H1 (cell line): Measurements from ENCODE around the gene FAM151A. TPM values are rescaled to one million over a fixed set of nuclear protein-coding genes. Genes with fewer than 3 reads are reported as not detected.
A peak's percentile ranks its signal among the peaks of the same experiment; 100 is the strongest.

ENCODE experiments used
- CTCF ChIA-PET: fragments of 300-600 bp; sonication (Branson Sonifier 250); formaldehyde crosslinking; loops from one replicate; lab custom pipeline; 2021; ENCODE audit not compliant: partially characterized antibody; lab: Charles Lee
- POLR2A ChIA-PET: fragments of 300-600 bp; sonication (Branson Sonifier 250); formaldehyde crosslinking; loops from one replicate; lab custom pipeline; 2021; ENCODE audit warnings: inconsistent platforms; ENCODE audit not compliant: partially characterized antibody; lab: Charles Lee
- DNase-seq, 2 experiments: peaks; one replicate each; pipeline versions ENCODE4 v3.0.0 to v3.0.0-alpha.2; 2010 to 2022; ENCODE audit warnings: low spot score in 2 of 2, low read depth in 1 of 2, mixed read lengths in 1 of 2
- FAIRE-seq: peaks from 2 replicates; lab custom pipeline; 2011; peaks lifted over from hg19 to GRCh38; lab: Jason Lieb, UNC
- H2AFZ ChIP-seq: 2 replicates; pipeline ENCODE4 v1.8.1; 2012; ENCODE audit warnings: low read length, inconsistent platforms
- H2AK5ac ChIP-seq: 2 replicates; pipeline ENCODE4 v1.6.1; 2013; ENCODE audit warnings: low read depth, low read length
- H2BK120ac ChIP-seq: replicated peaks from 2 replicates; pipeline ENCODE3; 2013; ENCODE audit warnings: low read depth, low read length, inconsistent platforms
- H2BK12ac ChIP-seq: 2 replicates; pipeline ENCODE4 v1.6.1; 2013; ENCODE audit warnings: low read depth, low read length
- H2BK15ac ChIP-seq: 2 replicates; pipeline ENCODE4 v1.6.1; 2013; ENCODE audit warnings: low read length
- H2BK20ac ChIP-seq: 2 replicates; pipeline ENCODE4 v1.6.1; 2013; ENCODE audit warnings: low read length
- H2BK5ac ChIP-seq: 2 replicates; pipeline ENCODE4 v1.6.1; 2013; ENCODE audit warnings: low read depth, low read length
- H3K14ac ChIP-seq: 2 replicates; pipeline ENCODE4 v1.6.1; 2013; ENCODE audit warnings: inconsistent platforms; ENCODE audit not compliant: insufficient read length
- H3K18ac ChIP-seq: 2 replicates; pipeline ENCODE4 v1.6.1; 2013; ENCODE audit warnings: low read length; ENCODE audit errors: extremely low read depth
- H3K23ac ChIP-seq: 2 replicates; pipeline ENCODE4 v1.6.1; 2013; ENCODE audit warnings: inconsistent platforms; ENCODE audit not compliant: insufficient read length
- H3K23me2 ChIP-seq: 2 replicates; pipeline ENCODE4 v1.6.1; 2013; ENCODE audit warnings: low read depth, low read length
- H3K27ac ChIP-seq: 2 replicates; pipeline ENCODE4 v1.6.1; 2011; ENCODE audit warnings: low read depth, low read length, inconsistent platforms
- H3K27me3 ChIP-seq, 4 experiments: replicated peaks in 1 of 4; 1 replicate in 1 of 4; 2 replicates in 3 of 4; pipeline versions ENCODE4 v1.6.1 to v1.8.1; 2011 to 2013; ENCODE audit warnings: low read length in 3 of 4, mild to moderate bottlenecking in 3 of 4, inconsistent platforms in 2 of 4, mixed read lengths in 2 of 4, moderate library complexity in 1 of 4; ENCODE audit not compliant: control insufficient read depth in 3 of 4, insufficient read depth in 3 of 4; ENCODE audit errors: extremely low read depth in 1 of 4
- H3K36me3 ChIP-seq, 4 experiments: 2 replicates each; pipeline versions ENCODE4 v1.6.1 to v1.8.1; 2011 to 2013; ENCODE audit warnings: mild to moderate bottlenecking in 4 of 4, low read length in 3 of 4, moderate library complexity in 2 of 4, control low read depth in 1 of 4, inconsistent platforms in 1 of 4; ENCODE audit not compliant: insufficient read depth in 4 of 4, control insufficient read depth in 2 of 4
- H3K4ac ChIP-seq: replicated peaks from 2 replicates; pipeline ENCODE3; 2013; ENCODE audit warnings: low read length, low read depth, mixed read lengths, inconsistent platforms; ENCODE audit not compliant: insufficient read length
- H3K4me1 ChIP-seq, 4 experiments: replicated peaks in 1 of 4; 1 replicate in 1 of 4; 2 replicates in 3 of 4; pipeline versions ENCODE4 v1.6.1 to v1.8.1; 2011 to 2013; ENCODE audit warnings: low read length in 3 of 4, inconsistent platforms in 2 of 4, mixed read lengths in 1 of 4; ENCODE audit not compliant: insufficient read depth in 4 of 4, control insufficient read depth in 3 of 4
- H3K4me2 ChIP-seq, 2 experiments: 2 replicates each; pipeline versions ENCODE4 v1.6.1 to v1.8.1; 2011 to 2013; ENCODE audit warnings: low read depth in 2 of 2, low read length in 2 of 2, control low read depth in 1 of 2, inconsistent platforms in 1 of 2, mild to moderate bottlenecking in 1 of 2; ENCODE audit not compliant: insufficient read depth in 1 of 2
- H3K4me3 ChIP-seq, 4 experiments: fragments of 200-600, 300-600 bp in 1 of 4; sonication (generic), shearing (Covaris generic), sonication (Bioruptor Twin) in 1 of 4; 2 replicates each; pipeline versions ENCODE4 v1.5.1 to v1.8.1; 2011 to 2016; ENCODE audit warnings: low read length in 4 of 4, low read depth in 3 of 4, control low read depth in 2 of 4, inconsistent platforms in 2 of 4, mild to moderate bottlenecking in 2 of 4, mixed read lengths in 1 of 4, moderate library complexity in 1 of 4; ENCODE audit not compliant: insufficient read depth in 2 of 4; ENCODE audit errors: extremely low read depth in 1 of 4
- H3K56ac ChIP-seq: replicated peaks from 2 replicates; pipeline ENCODE3; 2013; ENCODE audit warnings: low read depth, mild to moderate bottlenecking, mixed read lengths, low read length, inconsistent platforms; ENCODE audit not compliant: insufficient read length
- H3K79me1 ChIP-seq: 2 replicates; pipeline ENCODE4 v1.6.1; 2013; ENCODE audit warnings: low read depth, low read length, control low read depth
- H3K79me2 ChIP-seq, 2 experiments: 2 replicates each; pipeline versions ENCODE4 v1.6.1 to v1.8.1; 2012 to 2013; ENCODE audit warnings: low read length in 2 of 2, mild to moderate bottlenecking in 2 of 2, inconsistent platforms in 1 of 2; ENCODE audit not compliant: insufficient read depth in 2 of 2, control insufficient read depth in 1 of 2
- H3K9ac ChIP-seq, 4 experiments: replicated peaks in 1 of 4; 1 replicate in 1 of 4; 2 replicates in 3 of 4; pipeline versions ENCODE4 v1.6.1 to v1.8.1; 2011 to 2013; ENCODE audit warnings: low read depth in 3 of 4, low read length in 3 of 4, control low read depth in 2 of 4, mild to moderate bottlenecking in 2 of 4, moderate library complexity in 2 of 4, inconsistent platforms in 1 of 4; ENCODE audit errors: extremely low read depth in 1 of 4
- H3K9me3 ChIP-seq, 2 experiments: 2 replicates each; pipeline versions ENCODE4 v1.6.1 to v1.8.1; 2012 to 2013; ENCODE audit warnings: mild to moderate bottlenecking in 2 of 2, moderate library complexity in 2 of 2, control low read depth in 1 of 2, inconsistent platforms in 1 of 2, low read depth in 1 of 2, low read length in 1 of 2, mixed read lengths in 1 of 2; ENCODE audit not compliant: insufficient read depth in 2 of 2
- H4K20me1 ChIP-seq, 2 experiments: replicated peaks in 1 of 2; 2 replicates each; pipeline versions ENCODE3 to v1.8.1; 2011 to 2013; ENCODE audit warnings: inconsistent platforms in 2 of 2, low read length in 2 of 2, mild to moderate bottlenecking in 1 of 2; ENCODE audit not compliant: insufficient read depth in 2 of 2, control insufficient read depth in 1 of 2
- H4K5ac ChIP-seq: 2 replicates; pipeline ENCODE4 v1.6.1; 2013; ENCODE audit warnings: low read length, low read depth, mixed read lengths, inconsistent platforms; ENCODE audit not compliant: insufficient read length
- H4K8ac ChIP-seq: 2 replicates; pipeline ENCODE4 v1.8.0; 2013; ENCODE audit warnings: mild to moderate bottlenecking, moderate library complexity, low read length, inconsistent platforms; ENCODE audit not compliant: insufficient read depth; ENCODE audit errors: extremely low read depth
- H4K91ac ChIP-seq: replicated peaks from 2 replicates; pipeline ENCODE3; 2013; ENCODE audit warnings: low read length, mixed read lengths, inconsistent platforms; ENCODE audit not compliant: insufficient read length
- ASH2L ChIP-seq: fragments of 200-600, 300-600 bp; sonication (generic); IDR thresholded peaks from one replicate; pipeline ENCODE4 v1.7.1; 2017; ENCODE audit warnings: low read length
- ATF3 ChIP-seq: IDR thresholded peaks from 2 replicates; pipeline ENCODE4 v1.6.1; 2011; ENCODE audit warnings: low read depth, mild to moderate bottlenecking, low read length; ENCODE audit not compliant: insufficient read depth
- EP300 ChIP-seq, 2 experiments: IDR thresholded peaks; 1 replicate in 1 of 2; 2 replicates in 1 of 2; pipeline ENCODE4 v1.6.1; 2011 to 2012; ENCODE audit warnings: low read depth in 2 of 2, low read length in 2 of 2, mild to moderate bottlenecking in 2 of 2, borderline replicate concordance in 1 of 2, inconsistent platforms in 1 of 2, moderate library complexity in 1 of 2
- GTF2F1 ChIP-seq: IDR thresholded peaks from 2 replicates; pipeline ENCODE4 v1.6.1; 2012; ENCODE audit warnings: low read depth, low read length, improper control_type of control experiment, borderline replicate concordance
- HDAC6 ChIP-seq: IDR thresholded peaks from one replicate; pipeline ENCODE4 v1.7.1; 2012; ENCODE audit warnings: low read depth, mild to moderate bottlenecking, inconsistent platforms, low read length, moderate library complexity
- KDM1A ChIP-seq: fragments of 200-600, 300-600 bp; sonication (generic); IDR thresholded peaks from 2 replicates; pipeline ENCODE4 v1.7.1; 2016; ENCODE audit warnings: mild to moderate bottlenecking, low read length, borderline replicate concordance
- KDM4A ChIP-seq: IDR thresholded peaks from one replicate; pipeline ENCODE4 v1.7.1; 2012; ENCODE audit warnings: low read depth, mild to moderate bottlenecking, moderate library complexity, low read length, inconsistent platforms; ENCODE audit not compliant: severe bottlenecking
- RFX5 ChIP-seq: IDR thresholded peaks from 2 replicates; pipeline ENCODE4 v1.6.1; 2011; ENCODE audit warnings: low read depth, low read length, improper control_type of control experiment, borderline replicate concordance
- SAP30 ChIP-seq: fragments of 300-600 bp; sonication (generic); IDR thresholded peaks from 2 replicates; pipeline ENCODE4 v1.7.1; 2012; ENCODE audit warnings: low read length, moderate library complexity, mild to moderate bottlenecking, inconsistent platforms; ENCODE audit not compliant: insufficient read depth, insufficient replicate concordance
- SIN3A ChIP-seq, 2 experiments: IDR thresholded peaks in 1 of 2; conservative IDR thresholded peaks in 1 of 2; 2 replicates each; pipeline ENCODE4 v1.6.1; 2011 to 2012; ENCODE audit warnings: low read length in 2 of 2, improper control_type of control experiment in 1 of 2, low read depth in 1 of 2, mild to moderate bottlenecking in 1 of 2
- SP2 ChIP-seq: IDR thresholded peaks from 2 replicates; pipeline ENCODE4 v1.6.1; 2012; ENCODE audit warnings: mild to moderate bottlenecking, low read length, inconsistent platforms
- ZNF274 ChIP-seq: IDR thresholded peaks from 2 replicates; pipeline ENCODE4 v1.7.0; 2012; ENCODE audit warnings: low read length, borderline replicate concordance; ENCODE audit errors: extremely low read depth
- WGBS, 2 experiments: shearing (Covaris generic) in 1 of 2; methylation state at CpG; one replicate each; pipeline versions ENCODE4 v1.1.6 to v1.1.7; 2013 to 2015; ENCODE audit warnings: low lambda C conversion rate in 2 of 2, mixed read lengths in 2 of 2, inconsistent platforms in 1 of 2, low coverage in 1 of 2, missing lambda C conversion rate in 1 of 2; ENCODE audit not compliant: insufficient replicate concordance in 2 of 2, insufficient coverage in 1 of 2, insufficient read length in 1 of 2; ENCODE audit errors: extremely low coverage in 1 of 2, missing lambda C conversion rate in 1 of 2; 5-methylcytosine and 5-hydroxymethylcytosine counted together
- polyA plus RNA-seq, 7 experiments: library from polyadenylated mRNA; depleted of rRNA in 3 of 7; stranded (reverse) in 5 of 7; unstranded in 2 of 7; fragments of >200 nt in 5 of 7; fragments of 200-250 nt in 2 of 7; gene quantifications; 1 replicate in 5 of 7; 2 replicates in 1 of 7; 4 replicates in 1 of 7; pipeline versions ENCODE4 v1.2.1 to v1.2.3, GENCODE V29; 2011 to 2013; ENCODE audit warnings: missing spikeins in 2 of 7, mixed read lengths in 2 of 7
- total RNA-seq: library from RNA; stranded (reverse); fragmentation: NEBNext Ultra II Directional; extraction: Animal tissue kit (Norgen Biotek cat#: 25700); gene quantifications from 2 replicates; pipeline ENCODE4 v1.2.1, GENCODE V29; 2021

The FAM151A gene
- total and polyA plus RNA-seq, 2 of the 8 experiments (the other 6 are each of a cell fraction or from before 2014, with no cell fraction given), result not detected

GRCh38 chr1:54596756-54597155 is 26.6 kb downstream of the FAM151A start:
- 100% methylated on average over 3 of the region's 3 CpGs; no CpG with 5 or more reads in 1 of the 2 experiments for WGBS, 2 experiments
- no peak overlapping the region for H2BK120ac ChIP-seq
- CTCF ChIA-PET, result interaction anchor here (1.1 to 1.6 kb wide), 6 partner anchors 15 to 222 kb away, joined by 3 to 6 read pairs (median 3); no protein-coding TSS in a partner anchor
- TF ChIP-seq ASH2L (no peak), SIN3A (conservative IDR thresholded peaks at IDR 0.05 in 1 of 2, IDR thresholded peaks at IDR 0.05 in 1 of 2; ENCODE audit: low read depth in 1 of 2, low read length in 2 of 2) (no peak), ZNF274 (no peak), EP300 (IDR thresholded peaks at IDR 0.05; ENCODE audit: borderline replicate concordance in 1 of 2, low read depth in 2 of 2, low read length in 2 of 2) (no peak), SAP30 (no peak), HDAC6 (no peak), KDM4A (no peak), RFX5 (no peak), ATF3 (no peak), SP2 (no peak), KDM1A (no peak), GTF2F1 (no peak)

More at GRCh38 chr1:54596756-54597155, 26.6 kb downstream of the FAM151A start:
- H3K23ac ChIP-seq, result no peak overlapping the region
- no peak overlapping the region for H3K9ac ChIP-seq
- H3K27me3 ChIP-seq, result no peaks in the 10 kb centered on the region
- H2BK5ac ChIP-seq, result no peak overlapping the region
- no peak overlapping the region for H4K8ac ChIP-seq
- no peak overlapping the region for H2BK20ac ChIP-seq
- H4K5ac ChIP-seq, result no peak overlapping the region
- no peak overlapping the region for H3K56ac ChIP-seq
- no peak overlapping the region for H3K4me2 ChIP-seq
- no peaks in the 10 kb centered on the region for H3K79me1 ChIP-seq
- peak overlapping the region; percentile 93 for H4K91ac ChIP-seq
- no peak for FAIRE-seq
- H3K4ac ChIP-seq, result no peak overlapping the region
- no peaks in the 10 kb centered on the region for H3K23me2 ChIP-seq
- H3K4me3 ChIP-seq, result no peak overlapping the region
- DNase-seq, result no peak
- H3K18ac ChIP-seq, result no peak overlapping the region
- no peaks in the 10 kb centered on the region for H3K9me3 ChIP-seq
- peaks cover 0 to 4% of the 10 kb centered on the region in 2 experiments for H4K20me1 ChIP-seq
- no peaks in the 10 kb centered on the region for H3K36me3 ChIP-seq
- no peak overlapping the region for H2BK12ac ChIP-seq
- H3K14ac ChIP-seq, result no peak overlapping the region
- no peak overlapping the region for H3K27ac ChIP-seq
- H3K79me2 ChIP-seq, result no peaks in the 10 kb centered on the region
- no peak overlapping the region for H2AK5ac ChIP-seq
- H3K4me1 ChIP-seq, result no peaks in the 10 kb centered on the region; a peak in 3 of 7 replicates
- H2AFZ ChIP-seq, result no peak overlapping the region
- POLR2A ChIA-PET, result no interaction called here
- H2BK15ac ChIP-seq, result peak overlapping the region; percentile 8; the same call in 1 of the 2 replicates
